CD4-positive, alpha-beta T cell treated with Interleukin-10 for 1 hour (primary cell): ENCODE results near the gene ALX1.

ENCODE experiments used
- DNase-seq: peaks from one replicate; pipeline ENCODE4 v3.0.0-alpha.2; 2020

The ALX1 gene

DNA sequence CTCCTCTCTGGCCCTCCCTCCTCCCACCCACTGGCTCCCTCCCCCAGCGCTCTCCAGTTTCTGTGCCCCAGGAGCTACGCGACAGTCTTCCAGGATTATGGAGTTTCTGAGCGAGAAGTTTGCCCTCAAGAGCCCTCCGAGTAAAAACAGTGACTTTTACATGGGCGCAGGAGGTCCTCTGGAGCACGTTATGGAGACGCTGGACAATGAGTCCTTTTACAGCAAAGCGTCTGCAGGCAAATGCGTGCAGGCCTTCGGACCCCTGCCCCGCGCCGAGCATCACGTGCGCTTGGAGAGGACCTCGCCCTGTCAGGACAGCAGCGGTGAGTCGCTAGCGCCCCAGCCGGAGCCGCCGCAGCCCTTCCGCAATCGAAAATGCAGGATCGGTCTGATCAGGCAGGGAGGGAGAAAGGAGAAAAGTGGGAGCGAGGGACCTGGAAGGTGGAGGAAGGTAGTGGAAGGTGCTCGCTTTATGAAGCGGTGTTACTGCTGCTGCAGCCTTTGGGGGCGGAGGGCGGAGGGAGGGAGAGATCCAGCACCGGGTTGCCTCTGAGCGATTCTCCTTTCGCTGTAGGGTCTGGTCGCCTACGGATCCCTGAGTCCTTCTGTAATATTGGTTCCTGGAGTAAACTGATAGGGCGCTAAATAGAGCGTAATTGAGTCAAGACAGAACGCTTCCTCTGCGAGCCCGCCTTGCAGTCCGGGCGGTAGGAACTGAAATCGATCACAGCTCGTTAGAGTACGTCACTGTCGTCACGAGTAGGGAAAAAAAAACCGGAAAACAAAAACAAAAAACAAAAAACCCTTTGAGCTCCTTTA is at the start of gene ALX1:
Gene ALX1 (plus strand): TSS at position 56 of the 819 bp plus-strand sequence. CDS start 42 bp downstream, at position 98.
- DNase-seq, result no peak

DNA sequence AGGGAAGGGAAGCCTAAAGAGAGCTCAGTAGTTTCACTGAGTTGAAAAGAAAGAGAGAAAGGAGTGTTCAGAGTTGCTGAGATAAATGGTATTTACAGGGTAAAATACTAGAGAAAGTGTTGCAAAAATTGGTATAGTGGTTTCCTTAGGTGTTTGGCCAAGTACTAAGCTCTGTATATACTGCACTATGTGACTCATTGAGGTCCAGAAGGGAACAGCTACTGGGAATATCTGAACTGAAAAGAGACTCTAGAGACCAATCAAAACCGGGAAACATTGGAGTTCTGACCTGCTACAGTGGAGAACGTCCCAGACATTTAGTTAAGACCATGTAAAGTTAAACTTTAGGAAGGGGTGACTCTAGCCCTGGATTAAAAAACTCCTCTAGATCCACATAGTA is 42.7 kb upstream of the ALX1 start:
- DNase-seq, result no peak

DNA sequence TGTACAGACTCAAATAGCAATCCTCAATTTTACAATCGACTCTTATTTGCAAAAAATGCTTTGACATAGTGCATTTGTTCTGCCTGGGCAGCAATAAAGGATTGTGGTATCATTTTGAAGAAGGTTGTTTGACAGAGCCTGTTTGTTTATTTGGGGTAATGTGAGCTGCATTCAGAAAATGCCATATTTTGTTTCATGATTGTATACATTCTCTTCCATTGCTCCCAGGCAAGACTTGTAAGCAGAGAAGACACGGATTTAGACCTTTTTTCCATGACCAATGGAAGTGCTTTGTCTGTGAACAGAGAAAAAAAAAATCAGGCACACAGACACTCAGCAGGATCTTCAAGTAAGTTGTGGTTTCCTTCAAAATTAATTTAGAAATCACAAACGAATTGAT is 35.5 kb upstream of the ALX1 start:
- no peak for DNase-seq

DNA sequence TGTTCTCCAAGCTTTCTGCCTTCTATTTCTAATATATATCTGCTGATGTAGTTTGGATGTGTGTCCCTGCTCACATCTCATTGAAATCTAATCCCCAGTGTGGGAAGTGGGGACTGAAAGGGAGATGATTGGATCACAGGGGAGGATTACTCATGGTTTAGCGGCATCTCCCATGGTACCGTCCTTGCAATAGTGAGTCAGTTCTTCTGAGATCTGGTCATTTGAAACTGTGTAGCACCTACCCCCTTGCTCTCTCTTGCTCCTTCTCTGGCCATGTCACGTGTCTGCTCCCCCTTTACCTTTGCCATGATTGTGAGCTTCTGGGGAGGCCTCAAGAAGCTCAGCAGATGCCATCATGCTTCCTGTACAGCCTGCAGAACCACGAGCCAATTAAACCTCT is 26.2 kb upstream of the ALX1 start:
- DNase-seq, result no peak

DNA sequence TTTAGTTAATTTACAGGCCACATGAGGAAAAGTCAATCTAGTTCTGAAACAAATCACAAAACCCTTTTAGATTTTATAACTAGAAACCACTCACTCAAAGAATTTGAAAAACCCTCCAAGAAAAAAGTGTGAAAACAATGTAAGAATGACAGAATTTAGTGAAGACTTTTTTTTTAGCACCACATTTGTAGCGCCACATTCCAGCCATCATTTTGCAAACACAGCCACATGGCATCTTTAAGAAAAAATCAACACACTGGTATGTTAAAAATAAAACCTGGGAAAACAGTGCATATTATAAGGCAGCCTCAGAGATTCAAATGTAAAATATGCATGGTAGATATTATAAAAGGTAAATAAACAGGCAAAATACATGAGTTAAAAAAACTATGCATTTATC is 22.3 kb upstream of the ALX1 start:
- DNase-seq, result no peak

DNA sequence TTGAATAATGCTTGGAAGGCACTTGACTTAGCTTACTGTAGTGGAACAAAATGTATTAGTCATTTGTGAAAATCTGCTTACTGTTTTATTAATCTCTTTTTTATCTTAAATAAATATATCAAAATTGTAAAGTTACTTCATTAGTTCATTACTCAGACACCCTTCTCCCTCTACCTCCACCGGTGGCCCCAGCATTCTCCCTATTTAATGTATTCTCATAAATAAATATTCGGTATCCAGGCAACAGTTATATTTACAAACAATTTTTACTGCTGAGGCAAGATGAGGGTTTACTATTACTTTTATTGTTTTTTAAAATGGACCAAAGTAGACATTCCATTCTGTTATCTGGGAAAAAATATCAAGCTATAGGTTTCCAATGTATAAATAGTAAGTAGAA is 19.6 kb upstream of the ALX1 start:
- no peak for DNase-seq

DNA sequence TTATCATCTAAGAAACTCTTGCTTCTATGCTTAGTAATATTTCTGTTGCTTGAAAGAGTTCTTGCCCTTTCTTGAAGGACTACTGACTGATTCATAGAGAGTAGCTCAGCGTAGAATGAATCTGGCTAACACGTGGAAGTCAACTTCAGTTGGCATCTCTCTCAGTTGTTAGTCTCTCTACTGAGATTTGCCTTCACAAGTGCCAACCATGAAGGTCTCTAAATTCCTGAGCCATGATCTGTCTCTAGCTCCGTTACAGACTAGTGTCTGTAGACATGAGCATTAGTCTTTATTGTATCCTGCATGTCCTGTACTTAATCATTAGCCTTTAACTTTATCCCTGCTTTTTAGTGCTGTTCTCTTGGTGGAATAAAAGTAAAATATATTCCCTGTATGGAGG is 19.1 kb upstream of the ALX1 start:
- no peak for DNase-seq

DNA sequence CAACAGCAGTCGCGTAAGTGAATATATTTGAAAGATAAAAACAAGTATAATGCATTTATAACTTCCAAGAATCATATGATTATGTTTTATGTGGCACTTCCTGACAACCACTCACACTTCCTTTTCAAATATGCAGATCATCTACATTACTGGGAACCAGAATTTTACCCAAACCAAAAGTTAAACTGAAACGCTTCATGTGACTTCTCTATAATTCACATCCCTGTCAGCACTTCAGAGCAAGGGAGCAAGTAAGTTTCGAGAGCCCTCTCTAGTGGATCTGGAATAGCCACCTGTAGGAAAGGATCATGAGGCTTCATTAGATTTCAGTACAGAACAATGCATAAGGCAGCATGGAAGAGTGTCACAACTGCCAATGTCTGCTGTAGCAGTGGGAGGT is 13.7 kb upstream of the ALX1 start:
- DNase-seq, result no peak

DNA sequence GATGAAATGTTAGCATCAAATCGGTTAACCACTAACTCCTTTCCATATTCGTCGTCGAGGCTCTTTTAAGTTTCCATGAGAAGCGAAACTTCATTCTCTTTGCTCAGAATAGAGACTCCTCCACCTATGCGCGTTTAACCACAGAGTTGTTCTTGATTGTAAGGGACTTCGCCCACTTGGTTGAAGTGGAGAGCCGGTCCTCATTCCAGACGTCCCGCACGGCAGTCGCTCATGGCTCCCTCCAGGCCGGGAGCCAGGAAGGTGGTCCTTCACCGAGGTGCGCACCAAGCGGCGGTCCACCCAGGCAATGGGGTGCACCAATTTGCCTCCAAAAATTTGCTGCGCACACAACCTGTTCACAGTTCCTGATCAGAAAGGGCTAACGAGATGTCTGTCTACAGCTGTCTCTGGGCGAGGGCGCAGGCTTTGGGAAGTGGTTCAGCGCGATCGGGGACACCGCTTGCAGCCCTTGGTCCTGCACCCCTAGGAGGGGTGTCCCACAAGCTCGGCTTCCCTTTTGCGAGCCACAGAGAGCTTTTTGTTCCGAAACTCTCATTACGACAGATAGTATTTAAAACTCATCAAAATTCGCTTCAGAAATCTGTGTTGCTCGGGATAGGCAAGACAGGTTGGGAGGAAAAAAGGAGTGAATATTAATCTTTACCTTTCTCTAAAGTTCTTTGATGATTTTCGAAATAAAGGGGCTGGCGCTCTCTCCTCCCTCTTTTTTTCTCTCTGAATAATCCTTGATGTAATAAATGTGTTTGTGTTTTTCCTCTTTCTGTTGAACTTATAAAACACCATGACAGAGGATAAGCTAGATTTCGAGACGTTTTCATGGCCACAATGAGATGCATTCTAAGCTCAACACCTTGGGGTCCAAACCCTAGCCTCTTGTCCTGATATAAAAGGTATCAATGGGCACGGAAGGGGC is 6.4 kb upstream of the ALX1 start:
- DNase-seq, result no peak

DNA sequence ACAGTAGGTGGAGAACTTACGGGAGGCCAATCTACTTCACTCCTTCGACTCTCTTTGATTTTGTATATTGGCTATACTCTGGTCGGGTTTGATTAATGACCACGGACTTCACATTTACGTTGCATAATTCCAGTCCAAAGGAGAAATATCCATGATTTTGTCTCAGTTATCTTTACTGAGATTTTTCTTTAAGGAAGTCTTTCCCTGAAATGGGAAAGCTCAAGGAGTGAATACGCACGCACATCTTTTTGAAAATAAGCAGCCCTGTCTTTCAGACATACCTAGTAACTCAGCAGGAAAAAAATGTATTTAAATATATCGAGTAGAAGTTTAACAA is 5.7 kb upstream of the ALX1 start:
- no peak for DNase-seq

DNA sequence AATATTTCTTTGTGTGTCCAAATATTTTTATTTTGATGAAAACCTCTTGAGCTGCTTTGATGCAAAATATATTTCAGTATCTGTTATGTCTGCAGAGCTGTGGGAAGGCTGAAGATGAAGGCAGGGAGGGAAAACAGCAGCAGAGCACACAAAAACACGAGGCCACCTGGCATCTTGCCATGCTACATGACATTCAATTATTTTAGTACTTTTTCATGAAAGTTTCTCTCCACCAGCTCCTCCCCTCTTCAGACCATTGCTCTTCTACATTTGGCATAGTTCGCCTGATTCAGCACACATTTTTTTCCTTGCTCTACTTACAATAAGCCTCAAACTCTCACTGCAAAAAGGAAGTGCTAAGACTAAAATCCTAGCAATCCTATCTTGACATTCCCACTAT is 4.6 kb upstream of the ALX1 start:
- DNase-seq, result no peak

DNA sequence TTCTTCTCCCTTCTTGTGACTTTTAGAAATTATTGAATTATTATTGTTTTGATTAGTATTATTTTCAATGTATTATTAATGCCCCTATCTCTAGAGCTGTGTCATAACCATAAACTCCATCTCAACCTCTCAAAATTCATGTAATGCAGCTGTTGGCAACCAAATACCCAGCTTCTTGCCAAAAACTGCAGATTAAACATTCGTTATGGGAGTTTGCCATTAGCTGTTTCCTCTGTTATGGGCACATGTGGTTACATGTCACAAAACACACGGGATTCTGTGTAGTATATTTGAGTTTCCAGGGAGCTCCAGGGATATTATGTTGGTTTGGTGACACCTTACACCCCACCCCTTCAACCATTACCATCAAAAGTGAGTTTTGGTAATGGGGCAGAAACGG is 2.8 kb upstream of the ALX1 start:
- no peak for DNase-seq

DNA sequence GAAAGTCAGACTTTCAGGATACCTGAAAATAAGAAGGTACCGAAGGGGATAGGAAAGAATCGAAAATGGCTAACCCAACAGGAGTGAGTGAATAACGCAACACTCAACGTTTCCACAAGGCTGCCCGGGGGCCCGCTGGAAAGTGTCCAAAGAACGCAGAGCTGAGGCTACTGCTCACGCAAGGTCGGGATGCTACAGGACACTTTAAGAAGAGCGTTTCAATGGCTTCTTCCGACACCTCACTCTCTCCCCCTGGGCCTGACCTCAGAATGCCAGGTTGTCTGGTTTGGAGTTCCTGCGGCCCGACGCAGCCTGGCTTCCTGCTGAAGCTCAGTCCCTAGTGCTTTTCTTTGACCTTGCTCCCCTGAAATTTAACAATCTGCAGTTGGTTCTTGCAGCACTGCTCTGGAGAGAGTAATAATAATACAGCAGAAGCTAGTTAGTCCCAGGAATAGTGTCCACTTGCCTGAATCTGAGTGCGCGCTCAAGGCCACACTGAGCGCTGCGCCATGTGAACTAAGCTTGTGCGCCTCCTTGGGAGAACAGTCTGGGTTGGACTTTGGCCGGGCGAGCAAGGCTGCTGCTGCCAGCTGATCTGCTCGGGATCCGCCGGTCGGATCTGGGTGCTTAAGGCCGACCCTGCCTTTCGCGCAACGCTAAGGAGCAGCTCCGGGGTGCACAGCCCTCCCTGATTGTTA is 2.0 kb upstream of the ALX1 start:
- DNase-seq, result no peak

DNA sequence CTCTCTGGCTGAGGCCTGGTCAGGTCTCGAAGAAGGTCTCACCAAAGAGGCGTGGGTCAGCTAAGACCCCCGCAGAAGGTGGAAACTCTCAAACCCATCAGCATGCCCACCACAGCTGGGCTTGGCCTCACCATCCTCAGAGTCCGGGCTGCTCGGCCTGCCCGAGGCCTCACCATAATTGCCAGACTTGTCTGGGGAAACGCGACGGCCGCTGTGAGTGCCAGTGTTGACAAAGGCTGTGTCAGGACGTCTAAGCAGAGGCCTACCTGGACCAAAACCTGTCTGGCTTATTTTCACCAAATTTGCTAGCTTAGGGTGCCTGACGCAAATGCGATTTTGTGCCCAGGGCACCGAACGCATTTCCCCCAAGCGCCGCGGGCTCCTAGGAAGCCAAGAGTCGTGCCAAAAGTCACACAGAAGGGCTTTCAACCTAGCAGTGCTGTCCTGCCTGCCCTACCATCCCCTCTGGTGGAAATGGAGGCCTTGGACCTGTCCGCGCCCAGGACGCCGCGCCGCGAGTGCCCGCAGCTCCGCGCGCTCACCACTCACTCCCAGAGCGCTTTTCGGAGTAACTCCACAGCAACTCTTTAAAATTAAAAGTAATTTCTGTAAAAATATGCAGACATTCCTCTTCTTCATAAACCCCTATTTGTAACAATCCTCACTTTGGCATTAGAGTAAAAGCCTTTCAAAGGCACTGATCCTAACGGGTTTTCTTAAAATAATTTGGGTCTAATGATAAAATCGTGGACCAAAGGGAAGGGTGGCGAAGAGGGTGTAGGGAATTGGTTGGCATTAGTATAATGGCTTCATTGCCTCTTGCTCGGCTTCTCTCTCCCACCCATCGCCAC is 1.2 kb upstream of the ALX1 start:
- no peak for DNase-seq

DNA sequence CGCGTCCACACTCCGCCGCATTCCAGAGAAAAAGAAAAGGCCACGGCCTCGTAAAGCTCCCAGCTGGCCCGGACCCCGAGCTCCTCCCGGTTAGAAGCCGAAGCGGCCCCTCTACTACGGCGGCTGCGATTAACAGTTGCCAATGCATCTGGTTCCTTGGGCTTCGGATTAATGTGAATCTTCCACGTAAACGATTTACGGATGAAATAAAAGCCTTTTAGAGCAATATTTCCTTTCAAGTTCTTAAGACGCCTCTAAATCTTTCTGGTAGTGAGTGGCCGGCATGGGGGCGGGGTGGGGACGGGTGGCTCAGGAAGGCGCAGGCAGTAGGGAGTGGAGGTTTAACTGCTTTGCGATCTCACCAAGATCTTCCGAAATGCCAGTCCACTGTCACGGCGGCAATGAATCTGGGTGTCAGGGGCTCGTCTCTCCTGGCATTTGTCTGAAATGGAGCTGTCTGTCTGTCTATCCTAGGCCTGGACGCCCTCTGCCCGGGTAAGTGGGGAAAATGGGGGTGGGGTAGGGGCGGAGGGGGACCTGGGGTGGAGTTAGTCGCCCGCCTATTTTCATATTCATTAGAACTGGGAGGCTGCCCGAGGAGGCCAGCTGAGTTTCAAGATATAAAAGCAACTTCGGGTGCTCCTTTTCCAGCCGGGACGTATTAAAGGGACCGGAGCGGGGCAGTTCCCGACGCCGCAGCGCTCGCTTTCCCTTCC is 413 bp upstream of the ALX1 start:
- no peak for DNase-seq

DNA sequence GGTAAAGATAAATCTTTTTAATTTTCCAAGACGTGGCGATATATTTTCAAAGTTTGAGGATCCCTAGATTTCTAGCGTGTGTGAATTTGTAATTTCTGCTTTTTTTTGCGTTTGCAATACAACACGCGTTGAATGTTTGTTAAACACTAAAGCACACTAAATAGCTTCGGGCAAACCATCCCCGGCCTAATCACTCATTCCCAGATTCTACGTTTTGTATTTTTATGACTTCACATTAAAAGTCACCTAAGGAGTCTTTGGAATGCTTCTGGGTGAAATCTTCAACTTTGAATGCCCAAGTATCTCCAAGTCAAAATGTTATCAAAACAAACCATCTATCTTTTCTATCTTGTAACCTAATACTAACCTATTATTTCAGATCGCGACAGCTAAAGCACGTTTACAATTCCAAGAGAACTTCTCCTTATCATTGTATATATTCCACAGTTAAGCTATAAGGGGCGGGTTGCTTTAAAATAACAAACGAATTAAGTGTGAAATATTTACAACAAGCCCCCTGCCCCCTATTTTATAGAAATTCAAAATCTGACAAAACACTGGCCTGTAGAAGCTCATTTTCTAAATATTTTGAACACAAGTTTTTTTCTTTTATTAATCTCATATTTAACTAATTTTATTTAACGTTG is 1.1 kb downstream of the ALX1 start:
- DNase-seq, result no peak

DNA sequence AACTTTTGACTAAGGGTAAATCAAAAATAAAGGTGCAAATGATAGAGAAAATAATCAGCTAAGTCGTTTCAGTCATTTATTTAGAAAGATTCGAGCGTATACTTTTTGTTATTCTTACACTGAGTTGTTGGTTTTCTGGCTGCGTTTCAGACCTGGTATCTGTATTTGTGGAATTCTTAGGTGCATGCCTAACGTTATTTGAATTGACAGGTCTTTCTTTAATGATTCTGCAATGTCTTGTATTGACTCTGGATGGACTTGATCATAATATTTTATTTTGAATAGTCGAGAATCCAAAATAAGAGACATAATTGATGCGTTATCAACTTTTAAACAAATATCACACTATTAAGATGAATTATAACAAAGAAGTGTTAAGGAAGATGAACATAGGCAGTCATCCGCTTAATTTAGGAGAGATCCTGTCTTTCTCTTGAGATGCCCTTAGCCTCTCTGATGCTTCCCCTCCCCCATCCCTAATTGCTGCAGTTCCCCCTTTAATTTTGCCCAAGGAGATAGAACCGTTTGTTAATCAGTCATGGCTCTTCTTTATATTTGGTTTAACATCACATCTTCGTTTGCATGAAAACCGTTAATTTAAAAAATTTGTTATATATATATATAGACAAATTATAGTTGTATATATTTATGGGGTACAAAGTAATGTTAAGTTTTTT is 1.8 kb downstream of the ALX1 start:
- DNase-seq, result no peak

DNA sequence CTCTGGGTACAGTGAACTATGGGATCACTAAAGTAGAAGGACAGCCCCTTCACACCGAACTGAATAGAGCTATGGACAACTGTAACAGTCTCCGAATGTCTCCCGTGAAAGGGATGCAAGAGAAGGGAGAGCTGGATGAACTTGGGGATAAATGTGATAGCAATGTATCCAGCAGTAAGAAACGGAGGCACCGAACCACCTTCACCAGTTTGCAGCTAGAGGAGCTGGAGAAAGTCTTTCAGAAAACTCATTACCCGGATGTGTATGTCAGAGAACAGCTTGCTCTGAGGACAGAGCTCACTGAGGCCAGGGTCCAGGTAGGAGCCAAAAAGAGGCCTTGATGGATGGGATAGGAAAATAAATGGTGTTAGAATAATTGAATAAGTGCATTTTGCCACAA is 3.5 kb downstream of the ALX1 start:
- no peak for DNase-seq

DNA sequence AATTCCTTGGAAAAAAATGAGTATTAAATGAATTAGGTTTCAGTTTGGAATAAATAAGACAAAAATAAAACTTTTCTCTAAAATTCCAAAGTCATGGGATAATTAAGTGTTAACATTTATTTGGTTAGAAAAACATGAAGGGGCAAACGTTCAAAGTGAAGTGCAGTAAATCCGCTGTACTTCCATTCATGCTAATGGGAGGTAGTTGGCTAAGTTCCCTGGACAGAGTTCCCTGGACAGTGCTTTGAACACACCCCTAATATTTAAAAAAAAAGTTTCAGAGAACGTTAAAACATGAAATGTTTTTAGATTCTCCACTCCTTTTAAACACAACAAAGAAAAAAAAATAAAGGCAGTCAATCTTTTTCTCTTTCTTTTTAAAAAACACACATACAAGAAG is 16.3 kb downstream of the ALX1 start:
- no peak for DNase-seq

DNA sequence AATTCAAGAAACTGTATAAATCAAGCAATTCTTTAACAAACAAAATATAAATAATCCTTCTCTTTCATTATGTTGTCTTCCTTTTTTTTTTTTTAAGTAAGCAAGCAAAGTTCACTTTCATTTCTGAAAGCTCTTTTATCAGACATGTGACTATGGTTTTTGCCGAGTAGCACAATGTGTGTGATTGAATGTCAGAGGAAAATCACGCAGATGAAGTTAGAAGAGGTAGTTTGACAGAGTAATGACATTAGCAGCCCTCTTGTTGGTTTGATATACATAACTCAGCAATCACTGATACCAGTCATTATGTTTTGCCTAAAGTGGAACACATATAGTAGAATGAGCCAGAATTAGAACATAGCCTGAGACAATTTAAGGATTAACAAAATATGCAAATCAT is 19.0 kb downstream of the ALX1 start:
- DNase-seq, result no peak

DNA sequence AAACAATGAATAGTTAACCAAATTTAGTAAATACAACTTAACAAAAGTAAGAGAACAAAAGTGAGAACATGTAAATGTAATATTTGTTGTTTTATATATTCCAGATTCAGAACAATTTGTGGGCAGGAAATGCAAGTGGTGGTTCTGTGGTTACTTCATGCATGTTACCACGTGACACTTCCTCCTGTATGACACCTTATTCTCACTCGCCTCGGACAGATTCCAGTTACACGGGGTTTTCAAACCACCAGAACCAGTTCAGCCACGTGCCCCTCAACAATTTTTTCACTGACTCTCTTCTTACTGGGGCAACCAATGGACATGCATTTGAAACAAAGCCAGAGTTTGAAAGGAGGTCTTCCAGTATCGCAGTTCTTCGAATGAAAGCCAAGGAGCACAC is 21.0 kb downstream of the ALX1 start:
- DNase-seq, result no peak
